RWPE2 (cell line): Measurements from ENCODE around the gene CMTR2.

Source experiments
- ATAC-seq: fragments of 200-7000 bp; cut with Tn5 transposase; 3 replicates; pipeline ENCODE4 v1.9.1; 2021; ENCODE audit warnings: low read depth
- DNase-seq: peaks from one replicate; pipeline ENCODE4 v3.0.0-alpha.2; 2020; ENCODE audit warnings: low spot score
- H3K27ac ChIP-seq: fragments of 450-650 bp; 2 replicates; pipeline ENCODE4 v1.5.1; 2017; ENCODE audit warnings: mild to moderate bottlenecking; ENCODE audit not compliant: poor library complexity, severe bottlenecking
- H3K27me3 ChIP-seq: fragments of 250-450 bp; sonication (Bioruptor Pico); 2 replicates; pipeline ENCODE4 v1.5.1; 2021; ENCODE audit warnings: mild to moderate bottlenecking, moderate library complexity; ENCODE audit not compliant: insufficient read depth, poor library complexity, severe bottlenecking
- H3K36me3 ChIP-seq: fragments of 250-450 bp; sonication (Bioruptor Pico); 2 replicates; pipeline ENCODE4 v1.5.1; 2020; ENCODE audit warnings: low read depth, mild to moderate bottlenecking, moderate library complexity
- H3K4me1 ChIP-seq: fragments of 250-450 bp; sonication (Bioruptor Pico); 2 replicates; pipeline ENCODE4 v1.5.1; 2021; ENCODE audit warnings: mild to moderate bottlenecking, moderate library complexity; ENCODE audit not compliant: insufficient read depth, poor library complexity, severe bottlenecking
- H3K4me3 ChIP-seq: fragments of 250-450 bp; sonication (Bioruptor Pico); 2 replicates; pipeline ENCODE4 v1.5.1; 2021; ENCODE audit warnings: mild to moderate bottlenecking, moderate library complexity; ENCODE audit not compliant: severe bottlenecking
- H3K9me3 ChIP-seq: fragments of 250-450 bp; sonication (Bioruptor Pico); 2 replicates; pipeline ENCODE4 v1.5.1; 2021; ENCODE audit warnings: mild to moderate bottlenecking, moderate library complexity; ENCODE audit not compliant: severe bottlenecking
- TF ChIP-seq, protein P1 (sequence below): fragments of 450-650 bp; IDR thresholded peaks from one replicate; pipeline ENCODE4 v1.5.1; 2017; ENCODE audit warnings: mild to moderate bottlenecking, moderate library complexity; ENCODE audit not compliant: poor library complexity, severe bottlenecking

CMTR2 gene, protein sequence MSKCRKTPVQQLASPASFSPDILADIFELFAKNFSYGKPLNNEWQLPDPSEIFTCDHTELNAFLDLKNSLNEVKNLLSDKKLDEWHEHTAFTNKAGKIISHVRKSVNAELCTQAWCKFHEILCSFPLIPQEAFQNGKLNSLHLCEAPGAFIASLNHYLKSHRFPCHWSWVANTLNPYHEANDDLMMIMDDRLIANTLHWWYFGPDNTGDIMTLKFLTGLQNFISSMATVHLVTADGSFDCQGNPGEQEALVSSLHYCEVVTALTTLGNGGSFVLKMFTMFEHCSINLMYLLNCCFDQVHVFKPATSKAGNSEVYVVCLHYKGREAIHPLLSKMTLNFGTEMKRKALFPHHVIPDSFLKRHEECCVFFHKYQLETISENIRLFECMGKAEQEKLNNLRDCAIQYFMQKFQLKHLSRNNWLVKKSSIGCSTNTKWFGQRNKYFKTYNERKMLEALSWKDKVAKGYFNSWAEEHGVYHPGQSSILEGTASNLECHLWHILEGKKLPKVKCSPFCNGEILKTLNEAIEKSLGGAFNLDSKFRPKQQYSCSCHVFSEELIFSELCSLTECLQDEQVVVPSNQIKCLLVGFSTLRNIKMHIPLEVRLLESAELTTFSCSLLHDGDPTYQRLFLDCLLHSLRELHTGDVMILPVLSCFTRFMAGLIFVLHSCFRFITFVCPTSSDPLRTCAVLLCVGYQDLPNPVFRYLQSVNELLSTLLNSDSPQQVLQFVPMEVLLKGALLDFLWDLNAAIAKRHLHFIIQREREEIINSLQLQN

DNA sequence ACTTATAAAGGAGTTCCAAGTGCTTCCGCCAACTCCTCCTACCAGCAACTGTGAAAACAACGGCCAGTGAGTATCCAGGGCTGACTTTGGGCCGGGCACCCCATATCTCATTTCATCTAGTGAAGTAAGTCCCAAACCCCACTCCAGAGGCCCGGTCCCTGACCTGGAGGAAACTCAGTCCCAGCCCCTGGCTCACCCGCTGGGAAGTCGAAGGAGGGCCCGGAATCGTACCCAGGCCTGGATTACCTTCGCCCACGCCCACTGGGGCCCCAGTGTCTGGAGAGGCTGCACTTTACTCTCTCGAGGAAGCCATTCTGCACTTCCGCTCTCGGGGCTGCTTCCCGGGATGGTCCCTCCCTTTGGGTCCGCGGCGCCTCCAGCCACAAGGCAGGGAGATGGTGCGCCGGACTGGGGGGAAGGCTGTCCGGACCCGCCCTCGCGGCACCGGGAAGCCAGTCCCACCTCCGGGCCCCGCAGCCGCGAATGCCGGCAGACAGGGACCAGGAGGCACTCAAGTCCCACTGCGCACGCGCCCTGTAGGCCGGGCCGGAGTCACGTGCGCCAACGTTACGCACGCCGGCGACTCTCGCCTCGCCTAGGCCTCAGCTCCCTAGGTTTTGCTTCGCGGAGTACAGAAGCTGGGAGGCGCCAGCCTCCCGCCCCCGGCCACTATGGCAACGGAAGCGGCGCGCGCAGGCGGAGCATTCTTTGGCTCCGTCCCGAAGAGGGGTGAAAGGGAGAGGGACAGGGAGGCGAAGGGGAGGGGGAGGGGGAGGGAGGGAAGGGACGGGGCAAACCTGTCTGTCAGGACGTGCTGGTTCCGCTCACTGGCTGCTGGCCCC, at the start of gene CMTR2:
Gene CMTR2, minus strand, starts transcription at position 513 of the 842 bp plus-strand sequence. CDS start 3,482 bp downstream, outside the sequence.
- ATAC-seq = peak; percentile 97
- Histone ChIP-seq H3K36me3 (peaks cover 34% of the 10 kb centered on the region), H3K27me3 (no peaks in the 10 kb centered on the region), H3K27ac (peak within 1 kb of the TSS; percentile 78), H3K4me3 (peak within 1 kb of the TSS; percentile 91), H3K9me3 (no peaks in the 10 kb centered on the region), H3K4me1 (peaks cover 8% of the 10 kb centered on the region)
- TF ChIP-seq, protein P1, sequence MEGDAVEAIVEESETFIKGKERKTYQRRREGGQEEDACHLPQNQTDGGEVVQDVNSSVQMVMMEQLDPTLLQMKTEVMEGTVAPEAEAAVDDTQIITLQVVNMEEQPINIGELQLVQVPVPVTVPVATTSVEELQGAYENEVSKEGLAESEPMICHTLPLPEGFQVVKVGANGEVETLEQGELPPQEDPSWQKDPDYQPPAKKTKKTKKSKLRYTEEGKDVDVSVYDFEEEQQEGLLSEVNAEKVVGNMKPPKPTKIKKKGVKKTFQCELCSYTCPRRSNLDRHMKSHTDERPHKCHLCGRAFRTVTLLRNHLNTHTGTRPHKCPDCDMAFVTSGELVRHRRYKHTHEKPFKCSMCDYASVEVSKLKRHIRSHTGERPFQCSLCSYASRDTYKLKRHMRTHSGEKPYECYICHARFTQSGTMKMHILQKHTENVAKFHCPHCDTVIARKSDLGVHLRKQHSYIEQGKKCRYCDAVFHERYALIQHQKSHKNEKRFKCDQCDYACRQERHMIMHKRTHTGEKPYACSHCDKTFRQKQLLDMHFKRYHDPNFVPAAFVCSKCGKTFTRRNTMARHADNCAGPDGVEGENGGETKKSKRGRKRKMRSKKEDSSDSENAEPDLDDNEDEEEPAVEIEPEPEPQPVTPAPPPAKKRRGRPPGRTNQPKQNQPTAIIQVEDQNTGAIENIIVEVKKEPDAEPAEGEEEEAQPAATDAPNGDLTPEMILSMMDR = peak; percentile 35
- DNase-seq = peak; percentile 95

- no peaks in the 10 kb centered on the region for H3K36me3 ChIP-seq
- peak overlapping the region; percentile 69 for H3K27ac ChIP-seq
- ATAC-seq = no peak
- TF ChIP-seq, protein P1 = no peak
- H3K4me3 ChIP-seq = no peak overlapping the region
- peaks cover 26% of the 10 kb centered on the region for H3K4me1 ChIP-seq
- DNase-seq = no peak
- H3K27me3 ChIP-seq = no peaks in the 10 kb centered on the region
- no peaks in the 10 kb centered on the region for H3K9me3 ChIP-seq
Observed at GRCh38 chr16:71338632-71339031, 49.4 kb upstream of the CMTR2 start.

- H3K4me3 ChIP-seq = no peak overlapping the region
- H3K4me1 ChIP-seq = peaks cover 26% of the 10 kb centered on the region
- TF ChIP-seq, protein P1 = no peak
- H3K9me3 ChIP-seq = no peaks in the 10 kb centered on the region
- ATAC-seq = peak; percentile 96
- H3K36me3 ChIP-seq = no peaks in the 10 kb centered on the region
- no peaks in the 10 kb centered on the region for H3K27me3 ChIP-seq
- peak overlapping the region; percentile 69 for H3K27ac ChIP-seq
- no peak for DNase-seq
Observed at GRCh38 chr16:71338193-71338592, 49.0 kb upstream of the CMTR2 start.

DNA sequence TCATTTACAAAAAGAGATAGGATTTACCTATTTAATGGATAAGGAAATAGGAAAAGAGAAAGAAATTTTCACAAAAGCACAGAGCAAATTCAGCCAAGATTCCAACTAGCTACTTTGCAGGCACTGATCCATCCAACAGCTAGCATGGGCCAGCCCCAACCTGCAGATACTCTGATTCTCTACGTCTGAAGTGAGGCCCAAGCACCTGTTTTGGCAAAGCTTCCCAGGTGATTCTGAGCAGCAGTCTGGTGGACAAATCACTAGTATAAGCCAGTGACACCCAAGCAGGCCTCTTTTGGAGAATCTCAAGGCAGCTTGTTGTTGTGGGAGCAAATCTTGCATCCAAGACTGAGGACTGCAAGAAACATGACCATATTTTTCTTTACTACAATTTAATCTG, 48.4 kb upstream of the CMTR2 start:
- Histone ChIP-seq H3K27me3 (no peaks in the 10 kb centered on the region), H3K9me3 (no peaks in the 10 kb centered on the region), H3K4me3 (no peak overlapping the region), H3K36me3 (no peaks in the 10 kb centered on the region), H3K4me1 (peaks cover 26% of the 10 kb centered on the region), H3K27ac (peak overlapping the region; percentile 69)
- ATAC-seq (peak; percentile 52), DNase-seq (no peak)
- TF ChIP-seq, protein P1 = no peak
